ENCODE results near the gene KNSTRN. TPM values are rescaled to one million over a fixed set of nuclear protein-coding genes. Genes with fewer than 3 reads are reported as not detected.

The KNSTRN gene
- total and polyA plus RNA-seq, 2 of the 13 experiments (the other 11 are each of a cell fraction or from before 2014, with no cell fraction given): 20.3 to 62.3 TPM

DNA sequence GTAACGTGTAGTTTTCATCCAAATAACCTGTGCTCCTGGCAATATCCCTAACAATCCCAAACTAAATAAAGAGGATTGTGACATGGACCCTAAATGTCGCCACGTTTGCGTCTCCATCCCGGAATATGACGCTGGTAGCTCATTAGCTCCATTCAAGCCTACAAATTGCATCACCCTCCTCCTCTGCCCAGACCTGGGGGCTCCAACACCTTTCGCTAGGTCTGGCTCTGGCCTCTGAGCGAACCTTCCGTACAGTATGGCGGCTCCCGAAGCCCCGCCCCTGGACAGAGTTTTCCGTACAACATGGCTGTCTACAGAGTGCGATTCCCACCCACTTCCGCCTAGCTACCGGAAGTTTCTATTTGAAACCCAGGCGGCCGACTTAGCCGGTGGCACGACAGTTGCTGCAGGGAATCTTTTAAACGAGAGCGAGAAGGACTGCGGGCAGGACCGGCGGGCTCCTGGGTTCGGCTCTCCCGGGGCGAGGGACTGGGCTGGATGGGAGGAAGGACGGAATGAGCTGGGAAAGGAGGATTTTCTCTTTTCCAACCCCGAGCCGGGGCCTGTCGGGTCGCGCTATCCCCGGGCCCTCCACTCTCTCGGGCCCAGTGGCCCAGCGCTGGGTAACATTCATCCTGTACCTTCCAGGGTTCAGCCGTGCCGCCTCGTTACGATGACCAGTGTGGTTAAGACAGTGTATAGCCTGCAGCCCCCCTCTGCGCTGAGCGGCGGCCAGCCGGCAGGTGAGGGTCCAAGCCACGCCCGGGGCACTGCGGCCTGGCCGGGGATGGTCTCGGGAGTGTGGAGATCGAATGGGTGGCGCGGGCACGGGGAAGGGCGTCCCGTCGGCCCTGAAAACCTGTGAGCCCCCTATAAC lies at the start of gene KNSTRN (continued):
- TF ChIP-seq PHB2 (IDR thresholded peaks at IDR 0.05; ENCODE audit: partially characterized antibody): no peak
- TF ChIP-seq, protein P1, sequence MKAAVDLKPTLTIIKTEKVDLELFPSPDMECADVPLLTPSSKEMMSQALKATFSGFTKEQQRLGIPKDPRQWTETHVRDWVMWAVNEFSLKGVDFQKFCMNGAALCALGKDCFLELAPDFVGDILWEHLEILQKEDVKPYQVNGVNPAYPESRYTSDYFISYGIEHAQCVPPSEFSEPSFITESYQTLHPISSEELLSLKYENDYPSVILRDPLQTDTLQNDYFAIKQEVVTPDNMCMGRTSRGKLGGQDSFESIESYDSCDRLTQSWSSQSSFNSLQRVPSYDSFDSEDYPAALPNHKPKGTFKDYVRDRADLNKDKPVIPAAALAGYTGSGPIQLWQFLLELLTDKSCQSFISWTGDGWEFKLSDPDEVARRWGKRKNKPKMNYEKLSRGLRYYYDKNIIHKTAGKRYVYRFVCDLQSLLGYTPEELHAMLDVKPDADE (CRISPR knock-in tag; IDR thresholded peaks at IDR 0.05): no peak
- TF ChIP-seq ZNF841 (CRISPR knock-in tag; IDR thresholded peaks at IDR 0.05; ENCODE audit: borderline replicate concordance): no peak
- TF ChIP-seq, protein P2, sequence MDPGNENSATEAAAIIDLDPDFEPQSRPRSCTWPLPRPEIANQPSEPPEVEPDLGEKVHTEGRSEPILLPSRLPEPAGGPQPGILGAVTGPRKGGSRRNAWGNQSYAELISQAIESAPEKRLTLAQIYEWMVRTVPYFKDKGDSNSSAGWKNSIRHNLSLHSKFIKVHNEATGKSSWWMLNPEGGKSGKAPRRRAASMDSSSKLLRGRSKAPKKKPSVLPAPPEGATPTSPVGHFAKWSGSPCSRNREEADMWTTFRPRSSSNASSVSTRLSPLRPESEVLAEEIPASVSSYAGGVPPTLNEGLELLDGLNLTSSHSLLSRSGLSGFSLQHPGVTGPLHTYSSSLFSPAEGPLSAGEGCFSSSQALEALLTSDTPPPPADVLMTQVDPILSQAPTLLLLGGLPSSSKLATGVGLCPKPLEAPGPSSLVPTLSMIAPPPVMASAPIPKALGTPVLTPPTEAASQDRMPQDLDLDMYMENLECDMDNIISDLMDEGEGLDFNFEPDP (CRISPR knock-in tag; conservative IDR thresholded peaks at IDR 0.05): no peak
- TF ChIP-seq HNRNPK (IDR thresholded peaks at IDR 0.05; ENCODE audit: low read depth, low read length, poor library complexity, severe bottlenecking): no peak
- peak; percentile 100 for TF ChIP-seq YY1 (IDR thresholded peaks at IDR 0.05; ENCODE audit: insufficient read depth, insufficient replicate concordance, low read depth, low read length)
- TF ChIP-seq ZNF44 (CRISPR knock-in tag; IDR thresholded peaks at IDR 0.05): no peak
- TF ChIP-seq ZNF766 (CRISPR knock-in tag; IDR thresholded peaks at IDR 0.05; ENCODE audit: borderline replicate concordance): no peak
- TF ChIP-seq, protein P3, sequence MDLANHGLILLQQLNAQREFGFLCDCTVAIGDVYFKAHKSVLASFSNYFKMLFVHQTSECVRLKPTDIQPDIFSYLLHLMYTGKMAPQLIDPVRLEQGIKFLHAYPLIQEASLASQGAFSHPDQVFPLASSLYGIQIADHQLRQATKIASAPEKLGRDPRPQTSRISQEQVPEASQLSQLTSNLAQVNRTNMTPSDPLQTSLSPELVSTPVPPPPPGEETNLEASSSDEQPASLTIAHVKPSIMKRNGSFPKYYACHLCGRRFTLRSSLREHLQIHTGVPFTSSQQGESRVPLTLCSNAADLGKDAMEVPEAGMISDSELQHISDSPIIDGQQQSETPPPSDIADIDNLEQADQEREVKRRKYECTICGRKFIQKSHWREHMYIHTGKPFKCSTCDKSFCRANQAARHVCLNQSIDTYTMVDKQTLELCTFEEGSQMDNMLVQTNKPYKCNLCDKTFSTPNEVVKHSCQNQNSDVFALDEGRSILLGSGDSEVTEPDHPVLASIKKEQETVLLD (CRISPR knock-in tag; IDR thresholded peaks at IDR 0.05; ENCODE audit: low read depth): no peak; the same call in 1 of the 2 replicates
- TF ChIP-seq ZNF563 (CRISPR knock-in tag; IDR thresholded peaks at IDR 0.05): no peak
- no peak for TF ChIP-seq KLF6 (CRISPR knock-in tag; IDR thresholded peaks at IDR 0.05)
- no peak for TF ChIP-seq FOXC1 (CRISPR knock-in tag; IDR thresholded peaks at IDR 0.05; ENCODE audit: borderline replicate concordance)
- no peak for TF ChIP-seq FIP1L1 (IDR thresholded peaks at IDR 0.05; ENCODE audit: borderline replicate concordance, insufficient read depth, low read depth, low read length)
- TF ChIP-seq RAD51 (IDR thresholded peaks at IDR 0.05; ENCODE audit: borderline replicate concordance): no peak
- no peak for TF ChIP-seq ZNF75D (CRISPR knock-in tag; IDR thresholded peaks at IDR 0.05; ENCODE audit: borderline replicate concordance)
- no peak; the same call in 1 of the 2 replicates for TF ChIP-seq ZNF333 (CRISPR knock-in tag; IDR thresholded peaks at IDR 0.05; ENCODE audit: borderline replicate concordance)
- TF ChIP-seq TFE3 (CRISPR knock-in tag; IDR thresholded peaks at IDR 0.05): no peak
- TF ChIP-seq SOX13 (IDR thresholded peaks at IDR 0.05): no peak
- no peak for TF ChIP-seq SOX13 (CRISPR knock-in tag; conservative IDR thresholded peaks at IDR 0.05 in 1 of 2, IDR thresholded peaks at IDR 0.05 in 1 of 2)
- no peak for TF ChIP-seq NFE2L2 (IDR thresholded peaks at IDR 0.05; ENCODE audit: low read length)
- no peak for TF ChIP-seq SP2 (CRISPR knock-in tag; IDR thresholded peaks at IDR 0.05)
- no peak for TF ChIP-seq ZNF816 (CRISPR knock-in tag; IDR thresholded peaks at IDR 0.05; ENCODE audit: borderline replicate concordance)
- TF ChIP-seq CENPT (CRISPR knock-in tag; IDR thresholded peaks at IDR 0.05; ENCODE audit: low read depth): no peak
